T-helper 17 cell (primary cell): ENCODE measurements around the gene MRAS. TPM values are rescaled to one million over a fixed set of nuclear protein-coding genes. Genes with fewer than 3 reads are reported as not detected.

Source experiments
- ATAC-seq: fragments of 150-1000 bp; cut with Tn5 transposase; 2 replicates; pipeline ENCODE4 v1.10.0; 2021; ENCODE audit warnings: mild to moderate bottlenecking, moderate library complexity
- DNase-seq, 3 donors: peaks; one replicate each; pipeline versions ENCODE4 v3.0.0 to v3.0.0-alpha.2; 2020 to 2021
- H3K9me3 ChIP-seq: one replicate; pipeline ENCODE4 v1.7.0; 2013; ENCODE audit warnings: low read length, mild to moderate bottlenecking; ENCODE audit not compliant: control insufficient read depth, poor library complexity, severe bottlenecking
- H3K27ac Mint-ChIP-seq: one replicate; pipeline ENCODE4 v1.8.0; 2022; ENCODE audit warnings: mild to moderate bottlenecking, moderate library complexity, mixed read lengths
- H3K27me3 Mint-ChIP-seq: one replicate; pipeline ENCODE4 v1.8.0; 2022; ENCODE audit warnings: mixed read lengths
- H3K36me3 Mint-ChIP-seq: one replicate; pipeline ENCODE4 v1.8.0; 2022; ENCODE audit warnings: low read depth, mixed read lengths
- H3K4me1 Mint-ChIP-seq: one replicate; pipeline ENCODE4 v1.8.0; 2022; ENCODE audit warnings: mild to moderate bottlenecking, mixed read lengths
- H3K4me3 Mint-ChIP-seq: one replicate; pipeline ENCODE4 v1.8.0; 2022; ENCODE audit warnings: mild to moderate bottlenecking, moderate library complexity, mixed read lengths
- total RNA-seq, 4 donors: library from RNA in 2 of 4; stranded (reverse) in 2 of 4; gene quantifications; one replicate each; pipeline ENCODE4 v1.2.3 and lab custom pipeline; 2022 to 2026

MRAS gene
- total RNA-seq, 2 donors from 2014 or later = 0.13 to 1.6 TPM

- DNase-seq (peak; percentile 86 to 88 (median 87)), ATAC-seq (peak; percentile 89)
- no peaks in the 10 kb centered on the region for H3K27me3 Mint-ChIP-seq
- H3K4me1 Mint-ChIP-seq = peaks cover 24% of the 10 kb centered on the region
- no peaks in the 10 kb centered on the region for H3K36me3 Mint-ChIP-seq
- peak within 1 kb of the TSS; percentile 94 for H3K27ac Mint-ChIP-seq
- no peaks in the 10 kb centered on the region for H3K9me3 ChIP-seq
- peak within 1 kb of the TSS; percentile 91 for H3K4me3 Mint-ChIP-seq
Measured at GRCh38 chr3:138329127-138329983, 19.0 kb upstream of the MRAS start, which contains the start of gene NME9. Gene NME9 (minus strand): TSS chr3:138329851. CDS start chr3:138329335, 516 bp downstream.

DNA sequence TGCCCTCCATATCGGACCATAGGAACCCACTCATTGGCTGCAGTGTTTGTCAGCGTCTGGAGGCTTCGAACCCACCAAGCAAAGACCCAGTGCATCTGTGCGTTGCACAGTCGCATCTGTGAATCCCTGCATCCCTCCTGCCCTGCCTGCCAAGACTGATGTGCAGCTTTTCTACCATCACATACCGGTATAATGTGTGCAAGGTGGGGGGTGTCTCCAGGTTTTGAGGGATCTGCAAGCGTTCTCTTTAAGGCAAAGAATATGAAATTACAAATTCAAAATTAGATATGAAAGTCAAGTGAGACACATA, 18.4 kb upstream of the MRAS start:
- no peaks in the 10 kb centered on the region for H3K27me3 Mint-ChIP-seq
- DNase-seq (no peak), ATAC-seq (no peak)
- peak overlapping the region; percentile 94 for H3K27ac Mint-ChIP-seq
- H3K4me1 Mint-ChIP-seq = peaks cover 20% of the 10 kb centered on the region
- H3K4me3 Mint-ChIP-seq = peak overlapping the region; percentile 91
- H3K9me3 ChIP-seq = no peaks in the 10 kb centered on the region
- no peaks in the 10 kb centered on the region for H3K36me3 Mint-ChIP-seq

- peaks cover 20% of the 10 kb centered on the region for H3K4me1 Mint-ChIP-seq
- no peaks in the 10 kb centered on the region for H3K36me3 Mint-ChIP-seq
- no peaks in the 10 kb centered on the region for H3K27me3 Mint-ChIP-seq
- no peaks in the 10 kb centered on the region for H3K9me3 ChIP-seq
- DNase-seq = no peak
- ATAC-seq = no peak
- H3K27ac Mint-ChIP-seq = peak overlapping the region; percentile 29
- H3K4me3 Mint-ChIP-seq = no peak overlapping the region
Measured at GRCh38 chr3:138331143-138331894, 17.1 kb upstream of the MRAS start.

- Mint-ChIP-seq H3K4me3 (no peak overlapping the region), H3K27ac (no peak overlapping the region), H3K4me1 (peaks cover 20% of the 10 kb centered on the region), H3K36me3 (no peaks in the 10 kb centered on the region), H3K27me3 (no peaks in the 10 kb centered on the region)
- ATAC-seq (no peak), DNase-seq (no peak)
- H3K9me3 ChIP-seq = no peaks in the 10 kb centered on the region
Measured at GRCh38 chr3:138332472-138333073, 15.8 kb upstream of the MRAS start.

DNA sequence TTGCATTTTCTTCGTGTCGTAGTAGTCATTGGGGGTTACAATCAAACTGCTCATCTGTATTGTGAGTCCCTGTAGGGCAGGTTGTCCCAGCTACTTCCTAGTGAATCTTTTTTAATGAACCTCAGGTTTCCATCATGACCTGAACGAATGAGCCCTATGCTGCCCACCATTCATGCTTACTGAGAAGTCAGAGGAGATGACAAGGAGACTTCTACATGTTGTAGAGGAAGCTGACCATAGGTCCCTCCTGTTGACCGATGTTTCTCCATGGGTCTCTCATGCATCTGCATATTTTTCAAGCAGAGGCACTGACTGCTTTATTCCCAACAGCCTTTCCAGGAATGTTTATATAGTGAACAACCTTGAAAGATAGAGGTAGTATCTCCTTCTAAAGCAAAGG, 13.8 kb upstream of the MRAS start:
- DNase-seq (no peak), ATAC-seq (no peak)
- no peak overlapping the region for H3K4me3 Mint-ChIP-seq
- H3K9me3 ChIP-seq = no peaks in the 10 kb centered on the region
- H3K36me3 Mint-ChIP-seq = no peaks in the 10 kb centered on the region
- H3K27ac Mint-ChIP-seq = no peak overlapping the region
- H3K4me1 Mint-ChIP-seq = peaks cover 8% of the 10 kb centered on the region
- no peaks in the 10 kb centered on the region for H3K27me3 Mint-ChIP-seq

GRCh38 chr3:138336454-138336999, 11.9 kb upstream of the MRAS start:
- Mint-ChIP-seq H3K4me1 (no peaks in the 10 kb centered on the region), H3K27me3 (no peaks in the 10 kb centered on the region), H3K27ac (no peak overlapping the region), H3K4me3 (no peak overlapping the region), H3K36me3 (no peaks in the 10 kb centered on the region)
- H3K9me3 ChIP-seq = no peaks in the 10 kb centered on the region
- ATAC-seq = no peak
- DNase-seq = no peak

DNA sequence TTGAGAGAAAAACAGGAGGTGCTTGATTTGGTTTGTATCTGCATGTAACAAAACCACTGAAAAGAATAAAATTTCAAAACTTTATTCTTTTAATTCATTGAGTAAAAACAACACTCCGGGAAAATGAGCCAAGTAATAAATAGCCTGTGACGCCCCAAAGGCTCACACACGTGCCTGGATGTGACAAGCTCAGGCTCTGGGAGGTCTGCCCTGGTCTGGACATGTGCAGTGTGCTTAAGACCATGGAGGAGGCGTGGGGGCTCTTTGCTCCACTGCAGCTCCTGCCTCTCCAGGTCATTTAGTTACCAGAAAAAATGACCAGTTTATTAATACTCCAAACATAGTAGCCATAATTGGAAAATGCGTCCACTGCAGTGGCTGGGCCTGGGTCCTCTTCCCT, 10.1 kb upstream of the MRAS start:
- H3K36me3 Mint-ChIP-seq = no peaks in the 10 kb centered on the region
- ATAC-seq (no peak), DNase-seq (no peak)
- H3K9me3 ChIP-seq = no peaks in the 10 kb centered on the region
- H3K4me3 Mint-ChIP-seq = no peak overlapping the region
- H3K4me1 Mint-ChIP-seq = no peaks in the 10 kb centered on the region
- no peaks in the 10 kb centered on the region for H3K27me3 Mint-ChIP-seq
- no peak overlapping the region for H3K27ac Mint-ChIP-seq

- no peak overlapping the region for H3K27ac Mint-ChIP-seq
- DNase-seq (no peak), ATAC-seq (no peak)
- no peak overlapping the region for H3K4me3 Mint-ChIP-seq
- H3K4me1 Mint-ChIP-seq = no peaks in the 10 kb centered on the region
- no peaks in the 10 kb centered on the region for H3K9me3 ChIP-seq
- H3K36me3 Mint-ChIP-seq = no peaks in the 10 kb centered on the region
- H3K27me3 Mint-ChIP-seq = no peaks in the 10 kb centered on the region
Measured at GRCh38 chr3:138338811-138339210, 9.6 kb upstream of the MRAS start.

DNA sequence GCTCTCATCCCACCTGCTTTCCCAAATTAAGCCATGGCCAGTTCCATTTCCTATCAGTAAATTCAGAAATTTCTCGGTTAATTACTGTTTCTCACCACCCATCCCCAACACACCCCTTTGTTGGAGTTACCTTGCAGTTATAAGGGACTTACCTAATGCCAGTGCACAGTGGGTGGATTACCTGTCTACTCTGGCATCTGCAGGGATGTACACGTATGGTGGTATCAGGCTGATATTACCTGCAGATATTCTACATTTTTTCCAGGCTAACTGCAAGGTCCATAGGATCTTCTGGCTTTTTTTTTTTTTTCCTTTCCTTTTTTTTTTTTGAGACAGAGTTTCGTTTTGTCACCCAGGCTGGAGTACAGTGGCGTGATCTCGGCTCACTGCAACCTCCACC, 7.9 kb upstream of the MRAS start:
- H3K4me3 Mint-ChIP-seq = no peak overlapping the region

DNA sequence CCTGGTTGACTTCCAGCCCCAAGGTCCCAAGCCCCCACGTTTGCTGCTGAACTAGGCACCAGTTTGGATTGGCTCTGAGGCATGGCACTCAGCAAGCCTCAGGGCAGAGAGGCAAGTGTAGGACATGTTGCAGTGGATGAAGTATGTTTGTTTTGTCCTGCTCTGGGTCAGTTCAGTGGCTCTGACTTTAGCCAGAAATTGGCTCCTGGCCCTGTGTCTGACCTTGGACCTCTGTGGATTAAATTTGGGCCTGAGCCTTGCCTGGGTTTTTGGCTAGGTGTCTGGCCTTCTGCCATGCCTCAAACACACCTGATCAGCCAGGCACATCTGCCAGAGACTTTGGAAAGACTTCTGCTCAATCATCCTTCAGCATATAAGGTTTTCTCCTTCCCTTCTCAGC, 3.6 kb upstream of the MRAS start:
- Mint-ChIP-seq H3K27ac (no peak overlapping the region), H3K36me3 (no peaks in the 10 kb centered on the region), H3K4me1 (peaks cover 7% of the 10 kb centered on the region), H3K27me3 (peaks cover 34% of the 10 kb centered on the region), H3K4me3 (no peak overlapping the region)
- ATAC-seq (no peak), DNase-seq (no peak)
- no peaks in the 10 kb centered on the region for H3K9me3 ChIP-seq

More for the DNA sequence above, 7.9 kb upstream of the MRAS start:
- no peaks in the 10 kb centered on the region for H3K9me3 ChIP-seq
- no peak overlapping the region for H3K27ac Mint-ChIP-seq
- ATAC-seq (no peak), DNase-seq (no peak)
- H3K27me3 Mint-ChIP-seq = peaks cover 6% of the 10 kb centered on the region
- H3K36me3 Mint-ChIP-seq = no peaks in the 10 kb centered on the region
- H3K4me1 Mint-ChIP-seq = no peaks in the 10 kb centered on the region

GRCh38 chr3:138348754-138349739, 668 bp downstream of the MRAS start:
- Mint-ChIP-seq H3K27me3 (peaks cover 34% of the 10 kb centered on the region), H3K4me1 (peaks cover 10% of the 10 kb centered on the region), H3K27ac (no peak overlapping the region), H3K4me3 (peak overlapping the region; percentile 43), H3K36me3 (no peaks in the 10 kb centered on the region)
- DNase-seq (no peak), ATAC-seq (no peak)
- H3K9me3 ChIP-seq = no peaks in the 10 kb centered on the region

GRCh38 chr3:138349926-138350665, 1.7 kb downstream of the MRAS start:
- H3K27ac Mint-ChIP-seq = no peak overlapping the region
- ATAC-seq (no peak), DNase-seq (no peak)
- peaks cover 10% of the 10 kb centered on the region for H3K4me1 Mint-ChIP-seq
- H3K27me3 Mint-ChIP-seq = peaks cover 33% of the 10 kb centered on the region
- H3K36me3 Mint-ChIP-seq = no peaks in the 10 kb centered on the region
- H3K9me3 ChIP-seq = no peaks in the 10 kb centered on the region
- no peak overlapping the region for H3K4me3 Mint-ChIP-seq
